HCT116 (cell line): ENCODE results near the gene SNRNP25.

Source experiments
- CEBPB ChIP-seq: IDR thresholded peaks from 2 replicates; pipeline ENCODE4 v1.6.1; 2012; ENCODE audit warnings: low read depth
- EZH2phosphoT487 ChIP-seq: fragments of 200-600 bp; IDR thresholded peaks from 2 replicates; pipeline ENCODE4 v1.6.1; 2018; ENCODE audit warnings: antibody characterized with exemption, borderline replicate concordance
- JUND ChIP-seq: IDR thresholded peaks from 2 replicates; pipeline ENCODE4 v1.6.1; 2012
- POLR2A ChIP-seq: IDR thresholded peaks from 2 replicates; pipeline ENCODE4 v1.7.0; 2011; ENCODE audit warnings: borderline replicate concordance; ENCODE audit not compliant: insufficient read depth, insufficient read length; ENCODE audit errors: extremely low read depth
- RAD21 ChIP-seq: IDR thresholded peaks from 2 replicates; pipeline ENCODE4 v1.6.1; 2012; ENCODE audit warnings: low read depth, mild to moderate bottlenecking
- SP1 ChIP-seq: IDR thresholded peaks from 2 replicates; pipeline ENCODE4 v1.6.1; 2012; ENCODE audit warnings: low read depth
- YY1 ChIP-seq: IDR thresholded peaks from 2 replicates; pipeline ENCODE4 v1.6.1; 2011; ENCODE audit warnings: low read length, low read depth, moderate library complexity, mild to moderate bottlenecking; ENCODE audit not compliant: insufficient replicate concordance; ENCODE audit errors: extremely low read depth
- TF ChIP-seq, protein P1 (sequence below), 3 experiments: fragments of 200-600 bp in 1 of 3; sonication (generic) in 1 of 3; IDR thresholded peaks in 2 of 3; conservative IDR thresholded peaks in 1 of 3; 2 replicates each; pipeline ENCODE4 v1.5.1; 2012 to 2017; ENCODE audit warnings: low read depth in 2 of 3, low read length in 2 of 3, antibody characterized with exemption in 1 of 3, borderline replicate concordance in 1 of 3, control low read depth in 1 of 3, mild to moderate bottlenecking in 1 of 3, mixed read lengths in 1 of 3, mixed run types in 1 of 3, moderate library complexity in 1 of 3; ENCODE audit not compliant: insufficient read depth in 1 of 3

GRCh38 chr16:86483-86952 lies 32.9 kb downstream of the SNRNP25 start:
- TF ChIP-seq, protein P1, sequence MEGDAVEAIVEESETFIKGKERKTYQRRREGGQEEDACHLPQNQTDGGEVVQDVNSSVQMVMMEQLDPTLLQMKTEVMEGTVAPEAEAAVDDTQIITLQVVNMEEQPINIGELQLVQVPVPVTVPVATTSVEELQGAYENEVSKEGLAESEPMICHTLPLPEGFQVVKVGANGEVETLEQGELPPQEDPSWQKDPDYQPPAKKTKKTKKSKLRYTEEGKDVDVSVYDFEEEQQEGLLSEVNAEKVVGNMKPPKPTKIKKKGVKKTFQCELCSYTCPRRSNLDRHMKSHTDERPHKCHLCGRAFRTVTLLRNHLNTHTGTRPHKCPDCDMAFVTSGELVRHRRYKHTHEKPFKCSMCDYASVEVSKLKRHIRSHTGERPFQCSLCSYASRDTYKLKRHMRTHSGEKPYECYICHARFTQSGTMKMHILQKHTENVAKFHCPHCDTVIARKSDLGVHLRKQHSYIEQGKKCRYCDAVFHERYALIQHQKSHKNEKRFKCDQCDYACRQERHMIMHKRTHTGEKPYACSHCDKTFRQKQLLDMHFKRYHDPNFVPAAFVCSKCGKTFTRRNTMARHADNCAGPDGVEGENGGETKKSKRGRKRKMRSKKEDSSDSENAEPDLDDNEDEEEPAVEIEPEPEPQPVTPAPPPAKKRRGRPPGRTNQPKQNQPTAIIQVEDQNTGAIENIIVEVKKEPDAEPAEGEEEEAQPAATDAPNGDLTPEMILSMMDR (IDR thresholded peaks at IDR 0.05 in 2 of 3, conservative IDR thresholded peaks at IDR 0.05 in 1 of 3; ENCODE audit: borderline replicate concordance in 1 of 3, insufficient read depth in 1 of 3, low read depth in 2 of 3, low read length in 2 of 3), result no peak
- TF ChIP-seq POLR2A, result no peak
- no peak for TF ChIP-seq EZH2phosphoT487
- no peak for TF ChIP-seq SP1
- no peak for TF ChIP-seq RAD21
- no peak for TF ChIP-seq CEBPB
- no peak for TF ChIP-seq YY1
- TF ChIP-seq JUND, result no peak
